Measurements from ENCODE around the gene GPR50.

GPR50 gene

DNA sequence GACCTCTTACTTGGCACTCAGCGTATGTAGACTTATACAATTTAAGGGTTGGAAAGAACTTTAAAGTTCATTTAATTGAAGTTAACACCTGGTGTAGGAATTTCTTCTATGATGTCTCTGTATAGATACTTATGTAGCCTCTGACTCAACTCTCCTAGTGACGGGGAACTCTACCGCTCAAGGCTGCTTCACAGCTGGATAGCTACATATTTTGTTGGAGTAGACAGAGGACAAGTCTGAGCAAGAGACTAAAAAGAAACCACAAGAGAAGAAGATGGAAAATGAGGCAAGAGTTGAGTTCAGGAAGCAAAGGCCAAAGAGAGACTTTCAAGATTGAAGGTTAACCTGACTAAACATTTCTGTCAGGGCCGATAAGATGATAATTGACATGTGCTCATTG lies 52.6 kb downstream of the GPR50 start:
- DNase-seq = no peak

Measured in NCI-H1417 treated with DMSO at 0.1 percent for 48 hours (cell line).